HG03469 (cell line): Measurements from ENCODE around the gene TRAPPC3L.
A peak's percentile ranks its signal among the peaks of the same experiment; 100 is the strongest.
"Not testable (repeated sequence)": the region's sequence is repeated elsewhere in the genome, so short reads cannot be mapped to it uniquely, and the experiment has no call there.

Experiments
- ATAC-seq: cut with Tn5 transposase; IDR thresholded peaks from one replicate; pipeline ENCODE4 v1.9.1; 2021; ENCODE audit warnings: mild to moderate bottlenecking, moderate library complexity, moderate number of reproducible peaks; ENCODE audit not compliant: unreplicated experiment

The TRAPPC3L gene

DNA sequence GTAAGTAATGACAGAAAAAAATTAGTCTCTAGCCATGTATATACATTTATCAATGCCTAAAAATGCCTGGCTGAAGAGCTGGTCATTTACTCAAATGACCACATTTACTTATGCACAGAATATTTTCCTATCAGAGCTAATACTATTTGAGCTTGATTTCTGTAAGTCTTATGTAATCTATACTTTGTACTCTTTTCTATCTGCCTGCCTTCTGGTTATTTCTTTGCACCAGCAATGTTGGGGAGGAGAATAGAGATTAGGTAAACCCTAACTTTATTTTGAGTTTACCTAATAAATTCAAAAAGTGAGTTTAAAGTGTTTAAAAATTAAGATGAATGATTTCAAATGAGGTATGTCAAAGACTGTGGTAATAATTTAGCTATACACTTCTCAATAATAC, 30.3 kb downstream of the TRAPPC3L start:
- ATAC-seq: no peak

DNA sequence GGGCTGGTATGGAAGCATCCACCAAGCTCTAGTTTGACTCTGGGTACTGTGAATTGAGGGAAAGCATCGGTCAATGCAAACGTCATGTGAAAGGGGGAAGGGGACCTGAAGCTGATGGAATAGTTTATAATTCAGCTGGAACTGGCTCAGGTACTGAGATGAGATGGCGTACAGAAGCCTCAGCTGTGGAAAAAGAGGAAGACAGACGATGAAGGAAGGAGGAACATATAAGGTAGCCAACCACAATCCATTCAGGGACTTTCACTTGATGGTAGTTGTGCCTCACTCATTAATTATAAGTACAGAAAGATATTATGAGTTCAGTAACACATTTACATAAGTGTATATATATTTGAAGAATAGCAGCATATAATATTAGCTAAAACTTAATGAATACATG, 31.4 kb downstream of the TRAPPC3L start:
- no peak for ATAC-seq

DNA sequence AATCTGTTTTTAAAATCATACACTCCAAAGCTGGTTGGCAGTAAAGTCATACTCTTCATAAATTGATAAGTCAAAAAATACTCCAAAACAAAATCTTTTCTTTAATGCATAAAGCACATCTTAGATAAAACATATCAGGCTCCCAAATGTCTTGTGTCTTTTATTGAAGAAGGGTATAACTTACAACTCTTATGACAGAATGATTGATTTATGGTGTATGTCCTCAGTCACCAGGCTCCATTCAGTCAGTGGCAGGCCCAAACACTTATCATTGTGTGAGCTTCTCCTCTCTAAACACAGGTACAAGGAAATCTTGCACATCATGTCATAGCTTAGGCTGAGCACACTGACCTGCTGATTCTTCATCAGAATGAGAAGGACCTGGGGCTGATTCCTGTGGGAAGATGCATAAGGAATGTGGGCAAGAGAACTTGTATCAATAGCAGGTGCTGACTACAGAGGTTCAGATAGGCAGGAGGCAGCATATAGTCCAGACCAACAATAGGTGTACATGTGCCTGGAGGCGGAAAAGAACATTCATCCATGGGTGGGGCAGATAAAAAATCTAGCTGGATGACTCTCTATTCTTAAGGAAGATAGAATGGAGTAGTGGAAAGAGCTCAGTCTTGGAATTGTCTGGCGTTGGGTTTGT, 32.1 kb downstream of the TRAPPC3L start:
- ATAC-seq: no peak

DNA sequence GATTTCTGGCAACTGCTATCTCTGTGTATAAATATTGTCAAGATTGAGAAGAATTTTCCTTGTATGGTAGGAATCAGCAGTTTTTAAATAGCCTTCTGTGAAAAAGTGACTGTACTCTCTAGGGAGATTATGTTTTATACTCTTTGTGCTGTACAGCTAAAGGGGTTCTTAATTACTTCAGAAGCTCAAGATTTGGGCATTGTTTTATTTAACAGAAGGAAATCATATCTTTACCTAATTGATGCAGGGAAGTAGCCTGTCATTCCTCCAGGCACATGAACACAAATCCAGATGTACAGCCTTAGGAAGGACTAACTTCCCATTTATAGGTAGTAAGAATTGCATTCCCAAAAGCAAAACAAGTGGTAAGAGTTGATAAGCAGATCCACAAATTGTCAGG, 32.8 kb downstream of the TRAPPC3L start:
- ATAC-seq: no peak

GRCh38 chr6:116512111-116512559, 33.3 kb downstream of the TRAPPC3L start:
- ATAC-seq: peak; percentile 89

DNA sequence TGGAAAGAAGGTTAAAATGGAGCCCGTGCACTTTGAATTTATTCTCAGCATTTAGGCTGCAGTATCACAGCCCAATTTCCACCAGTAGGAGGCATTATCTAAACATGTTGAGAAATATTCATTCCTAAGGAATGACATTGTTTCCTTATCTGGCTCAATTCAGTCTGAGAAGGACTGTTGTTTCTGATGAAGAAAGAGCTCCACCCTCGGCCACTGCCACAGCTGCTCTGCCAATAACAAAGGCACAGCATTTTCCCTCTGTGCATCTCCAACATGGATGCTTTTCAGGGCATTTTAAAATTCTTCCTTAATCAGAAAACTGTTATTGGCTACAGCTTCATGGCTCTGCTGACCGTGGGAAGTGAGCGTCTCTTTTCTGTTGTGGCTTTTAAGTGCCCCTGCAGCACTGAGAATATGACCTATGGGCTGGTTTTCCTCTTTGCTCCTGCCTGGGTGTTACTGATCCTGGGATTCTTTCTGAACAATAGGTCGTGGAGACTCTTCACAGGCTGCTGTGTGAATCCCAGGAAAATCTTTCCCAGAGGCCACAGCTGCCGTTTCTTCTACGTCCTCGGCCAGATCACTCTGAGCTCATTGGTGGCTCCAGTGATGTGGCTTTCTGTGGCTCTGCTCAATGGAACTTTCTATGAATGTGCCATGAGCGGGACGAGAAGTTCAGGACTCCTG, 33.9 kb downstream of the TRAPPC3L start, which contains the start of gene CALHM5:
TSS of gene CALHM5 (plus strand) at position 216 of the 687 bp plus-strand sequence. CDS start at position 274, 58 bp downstream.
- no peak for ATAC-seq

GRCh38 chr6:116508527-116508926, 37.0 kb downstream of the TRAPPC3L start:
- no peak for ATAC-seq

DNA sequence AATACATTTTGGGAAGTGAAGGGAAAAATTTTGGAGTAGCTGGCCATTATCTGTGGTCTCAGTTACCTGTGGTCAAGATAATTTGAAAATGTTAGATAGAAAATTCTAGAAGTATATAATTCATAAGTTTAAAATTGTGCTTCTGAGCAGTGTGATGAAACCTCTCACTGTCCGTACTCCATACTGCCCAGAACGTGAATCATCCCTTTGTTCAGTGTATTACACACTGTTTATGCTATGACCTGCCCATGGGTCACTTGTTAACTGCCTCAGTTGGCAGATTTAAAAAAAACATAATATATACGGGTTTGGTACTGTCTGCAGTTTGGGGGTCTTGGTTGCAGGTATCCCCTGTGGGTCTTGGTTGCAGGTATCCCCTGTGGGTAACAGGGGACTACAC, 38.2 kb downstream of the TRAPPC3L start:
- ATAC-seq: no peak

GRCh38 chr6:116500969-116501433, 44.5 kb downstream of the TRAPPC3L start:
- no peak for ATAC-seq

DNA sequence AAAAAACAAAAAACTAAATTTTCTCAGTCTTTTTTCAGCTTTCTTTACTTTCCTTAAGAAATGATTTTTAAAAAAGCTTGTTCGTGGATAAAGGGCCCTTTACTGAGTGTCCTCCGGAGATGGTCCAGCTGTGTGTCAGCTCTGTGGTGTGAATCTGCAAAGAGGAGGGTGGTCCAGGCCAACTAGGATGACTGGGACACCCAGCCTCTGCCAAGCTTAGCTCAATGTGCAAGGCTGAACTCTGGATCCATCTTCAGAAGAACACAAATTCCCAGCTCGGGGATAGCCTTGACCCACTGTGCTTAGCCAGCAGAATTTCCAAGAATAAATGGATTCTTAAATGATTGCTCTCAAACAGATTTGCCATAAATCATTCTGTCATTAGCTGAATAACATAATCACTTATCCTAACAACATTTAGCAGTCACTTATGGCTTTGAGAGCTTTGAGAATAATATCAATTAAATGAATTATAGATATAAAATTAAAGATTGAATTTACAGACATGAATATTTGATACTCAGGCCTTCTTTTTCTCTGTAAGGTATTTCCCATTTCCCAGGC, 48.3 kb downstream of the TRAPPC3L start:
- ATAC-seq: no peak

DNA sequence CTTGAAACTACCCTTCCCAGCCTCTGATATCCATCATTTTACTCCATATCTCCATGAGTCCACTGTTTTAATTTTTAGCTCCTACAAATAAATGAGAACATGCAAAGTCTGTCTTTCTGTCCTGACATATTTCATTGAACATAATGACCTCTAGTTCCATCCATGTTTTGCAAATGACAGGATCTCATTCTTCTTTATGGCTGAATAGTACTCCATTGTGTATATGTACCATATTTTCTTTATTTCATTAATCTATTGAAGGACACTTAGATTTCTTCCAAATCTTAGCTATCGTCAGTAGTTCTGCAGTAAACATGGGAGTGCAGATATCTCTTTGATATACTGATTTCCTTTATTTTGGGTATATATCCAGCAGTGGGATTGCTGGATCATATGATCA, 50.3 kb downstream of the TRAPPC3L start:
- ATAC-seq: not testable (repeated sequence)

- ATAC-seq: no peak
These were observed 53.0 kb downstream of the TRAPPC3L start for GRCh38 chr6:116492331-116493067.

DNA sequence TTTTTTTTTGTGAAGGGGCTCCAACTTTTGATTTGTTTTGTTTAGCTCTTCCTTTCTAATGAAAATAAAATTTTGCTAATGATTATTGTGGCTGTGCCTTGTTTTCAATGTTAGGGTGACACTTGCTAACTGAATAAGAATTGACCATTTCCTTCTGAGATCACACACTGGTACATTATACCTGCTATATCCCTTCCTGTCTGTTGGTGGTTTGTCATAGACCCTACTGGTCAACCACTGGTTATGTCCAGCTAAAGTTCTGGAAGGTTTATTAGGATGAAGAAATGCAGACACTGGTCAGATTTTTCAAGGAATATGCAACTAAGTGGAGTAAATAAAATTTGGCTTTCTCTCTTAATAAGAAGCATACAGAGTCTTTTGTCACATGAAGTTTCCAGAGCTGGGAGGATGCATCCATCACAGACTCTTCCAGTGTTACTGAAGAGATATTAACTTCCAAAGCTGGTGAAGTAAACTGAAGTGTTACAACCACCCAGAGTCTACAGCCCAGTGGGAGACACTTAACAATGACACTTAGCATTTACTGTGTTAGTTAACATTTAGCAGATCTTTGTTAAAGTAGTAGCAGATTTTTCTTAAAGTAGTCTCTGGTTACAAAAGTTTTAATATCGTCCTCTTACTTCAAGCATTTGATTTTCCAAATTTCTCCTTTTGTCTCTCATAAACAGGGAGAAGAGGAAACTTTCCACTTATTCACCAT, 53.7 kb downstream of the TRAPPC3L start:
- no peak for ATAC-seq

- no peak for ATAC-seq
These were observed 59.8 kb downstream of the TRAPPC3L start for GRCh38 chr6:116485559-116486184.

GRCh38 chr6:116483616-116484015, 61.9 kb downstream of the TRAPPC3L start:
- ATAC-seq: no peak

DNA sequence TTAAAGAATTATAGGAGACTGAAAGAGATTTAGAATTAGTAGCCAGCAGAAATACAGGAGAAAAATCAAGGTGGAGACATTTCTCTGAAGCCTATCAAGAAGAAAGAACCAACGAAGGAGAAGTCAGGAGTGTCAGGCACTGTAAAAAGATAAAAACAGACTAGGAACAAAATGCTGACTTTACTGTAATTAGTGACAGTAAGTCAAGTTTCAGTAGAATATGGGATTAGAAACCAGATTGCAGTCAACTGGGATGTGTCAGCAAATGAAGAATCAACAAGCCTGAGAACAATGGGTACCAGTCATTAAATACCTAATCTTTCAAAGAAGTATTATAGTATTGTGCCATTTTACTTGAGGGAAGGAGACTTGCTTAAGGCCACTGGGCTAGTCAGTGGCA, 62.7 kb downstream of the TRAPPC3L start:
- ATAC-seq: no peak

DNA sequence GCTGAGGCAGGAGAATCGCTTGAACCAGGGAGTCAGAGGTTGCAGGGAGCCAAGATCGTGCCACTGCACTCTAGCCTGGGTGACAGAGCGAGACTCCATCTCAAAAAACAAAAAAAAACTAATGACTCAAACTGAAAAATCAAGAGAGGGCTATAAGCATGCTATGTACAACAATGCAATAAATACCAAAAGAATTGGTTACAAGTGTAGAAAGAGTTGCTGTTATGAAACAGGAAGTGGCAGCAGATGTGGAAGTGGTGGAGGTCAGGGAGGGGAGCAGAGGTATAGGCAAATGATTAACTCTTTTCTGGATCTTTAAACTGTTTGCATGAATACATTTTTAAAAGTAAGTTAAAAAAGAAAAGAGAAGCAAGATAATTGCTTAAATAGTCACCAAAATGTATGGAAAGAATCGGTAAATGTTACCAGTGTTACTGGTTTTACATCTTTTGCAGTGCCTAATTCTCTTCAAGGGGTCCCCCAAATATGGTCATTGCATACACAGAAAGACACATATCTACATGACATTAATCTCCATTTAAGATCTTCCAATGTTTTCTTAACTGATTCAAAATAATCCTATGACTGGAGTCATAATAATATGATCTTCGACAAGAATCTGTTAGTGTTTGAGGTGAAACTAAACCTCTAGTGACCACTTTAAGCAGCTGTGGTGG, 69.3 kb downstream of the TRAPPC3L start:
- peak; percentile 100 for ATAC-seq

- no peak for ATAC-seq
These were observed 70.3 kb downstream of the TRAPPC3L start for GRCh38 chr6:116475141-116475540.

- no peak for ATAC-seq
These were observed 72.8 kb downstream of the TRAPPC3L start for GRCh38 chr6:116472706-116473105.

DNA sequence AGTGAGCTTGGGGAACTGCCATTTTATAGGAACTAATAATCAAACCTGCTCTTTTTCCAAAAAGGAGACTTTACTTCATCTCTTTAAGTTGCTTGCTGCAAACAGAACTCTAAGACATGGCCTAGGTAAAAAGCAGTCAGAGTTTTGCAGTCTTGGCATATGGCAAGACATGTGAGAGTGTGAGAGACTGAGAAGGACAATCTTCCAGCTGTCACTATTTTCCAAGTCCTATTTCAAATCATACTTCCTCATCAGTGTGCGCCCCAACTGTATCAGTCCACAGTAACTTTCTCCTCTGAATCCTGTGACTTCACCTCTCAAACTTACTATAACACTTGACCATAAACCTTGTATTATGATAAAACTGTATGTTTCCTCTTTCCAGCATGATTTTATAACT, 74.0 kb downstream of the TRAPPC3L start:
- ATAC-seq: no peak
